HFF-Myc (cell line): ENCODE results near the gene INSRR.

Experiments
- DNase-seq: peaks from one replicate; pipeline ENCODE4 v3.0.0-alpha.2; 2011; ENCODE audit warnings: low read depth; ENCODE audit errors: extremely low read depth
- H3K4me3 ChIP-seq: replicated peaks from 2 replicates; pipeline ENCODE4 v1.5.1; 2011; ENCODE audit warnings: low read depth, mild to moderate bottlenecking, control low read depth, low read length
- CTCF ChIP-seq: IDR thresholded peaks from 2 replicates; pipeline ENCODE4 v1.5.1; 2012; ENCODE audit warnings: mild to moderate bottlenecking, low read depth, low read length, control low read depth; ENCODE audit errors: missing control alignments

Gene INSRR

GRCh38 chr1:156826630-156827029, 32.3 kb downstream of the INSRR start:
- DNase-seq: no peak
- no peak overlapping the region for H3K4me3 ChIP-seq
- TF ChIP-seq CTCF: no peak

GRCh38 chr1:156823210-156823790, 35.6 kb downstream of the INSRR start:
- DNase-seq: no peak
- H3K4me3 ChIP-seq: no peak overlapping the region

GRCh38 chr1:156822680-156823079, 36.2 kb downstream of the INSRR start:
- no peak for TF ChIP-seq CTCF
- no peak overlapping the region for H3K4me3 ChIP-seq
- DNase-seq: no peak

More at GRCh38 chr1:156823210-156823790, 35.6 kb downstream of the INSRR start:
- TF ChIP-seq CTCF: no peak

GRCh38 chr1:156821801-156822200, 37.1 kb downstream of the INSRR start:
- DNase-seq: no peak
- TF ChIP-seq CTCF: no peak
- H3K4me3 ChIP-seq: no peak overlapping the region

GRCh38 chr1:156816561-156817328, 42.2 kb downstream of the INSRR start, which contains the start of gene SH2D2A:
TSS of gene SH2D2A (minus strand) at chr1:156816848. CDS start at chr1:156816708, 140 bp downstream.
- DNase-seq: no peak
- H3K4me3 ChIP-seq: no peak within 1 kb of the TSS
- TF ChIP-seq CTCF: no peak

- DNase-seq: no peak
- TF ChIP-seq CTCF: no peak
These were observed 42.9 kb downstream of the INSRR start for GRCh38 chr1:156815961-156816422.

More at GRCh38 chr1:156815961-156816422, 42.9 kb downstream of the INSRR start:
- no peak overlapping the region for H3K4me3 ChIP-seq
